Fibroblast of villous mesenchyme (primary cell): Measurements from ENCODE around the gene NDST1. TPM values are rescaled to one million over a fixed set of nuclear protein-coding genes. Genes with fewer than 3 reads are reported as not detected.

Source experiments
- DNase-seq: peaks from one replicate; pipeline ENCODE4 v3.0.0-alpha.2; 2010; ENCODE audit warnings: low read depth
- H3K4me3 ChIP-seq: 2 replicates; pipeline ENCODE4 v1.5.1; 2011; ENCODE audit warnings: low read depth, mild to moderate bottlenecking, low read length
- total RNA-seq: library from RNA; depleted of rRNA; stranded (reverse); fragments of >200 nt; gene quantifications from 2 replicates; pipeline ENCODE4 v1.2.3, GENCODE V29; 2012
- TF ChIP-seq, protein P1 (sequence below): IDR thresholded peaks from 2 replicates; pipeline ENCODE4 v1.5.1; 2012; ENCODE audit warnings: low read depth, mild to moderate bottlenecking, low read length; ENCODE audit not compliant: insufficient read depth

The NDST1 gene
- total RNA-seq, 1 donor: 87.2 TPM

DNA sequence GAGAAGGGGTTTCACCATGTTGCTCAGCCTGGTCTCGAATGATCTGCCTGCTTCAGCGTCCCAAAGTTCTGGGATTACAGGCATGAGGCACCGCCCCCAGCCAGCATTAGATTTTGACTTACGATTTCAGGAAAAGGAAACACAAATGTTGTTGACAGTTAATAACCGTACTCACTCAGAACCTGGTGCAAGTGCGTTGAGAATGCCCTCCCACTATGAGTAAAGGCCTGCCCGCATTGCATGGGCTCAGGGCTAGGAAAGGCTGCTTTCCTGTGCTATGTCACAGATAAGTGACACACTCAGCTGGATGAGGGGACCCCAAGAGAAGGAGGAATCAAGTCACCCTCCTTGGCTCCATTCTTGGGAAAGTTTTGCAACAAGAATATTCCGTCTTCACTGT is 42.4 kb downstream of the NDST1 start:
- H3K4me3 ChIP-seq: no peak overlapping the region
- no peak for DNase-seq
- TF ChIP-seq, protein P1, sequence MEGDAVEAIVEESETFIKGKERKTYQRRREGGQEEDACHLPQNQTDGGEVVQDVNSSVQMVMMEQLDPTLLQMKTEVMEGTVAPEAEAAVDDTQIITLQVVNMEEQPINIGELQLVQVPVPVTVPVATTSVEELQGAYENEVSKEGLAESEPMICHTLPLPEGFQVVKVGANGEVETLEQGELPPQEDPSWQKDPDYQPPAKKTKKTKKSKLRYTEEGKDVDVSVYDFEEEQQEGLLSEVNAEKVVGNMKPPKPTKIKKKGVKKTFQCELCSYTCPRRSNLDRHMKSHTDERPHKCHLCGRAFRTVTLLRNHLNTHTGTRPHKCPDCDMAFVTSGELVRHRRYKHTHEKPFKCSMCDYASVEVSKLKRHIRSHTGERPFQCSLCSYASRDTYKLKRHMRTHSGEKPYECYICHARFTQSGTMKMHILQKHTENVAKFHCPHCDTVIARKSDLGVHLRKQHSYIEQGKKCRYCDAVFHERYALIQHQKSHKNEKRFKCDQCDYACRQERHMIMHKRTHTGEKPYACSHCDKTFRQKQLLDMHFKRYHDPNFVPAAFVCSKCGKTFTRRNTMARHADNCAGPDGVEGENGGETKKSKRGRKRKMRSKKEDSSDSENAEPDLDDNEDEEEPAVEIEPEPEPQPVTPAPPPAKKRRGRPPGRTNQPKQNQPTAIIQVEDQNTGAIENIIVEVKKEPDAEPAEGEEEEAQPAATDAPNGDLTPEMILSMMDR: no peak

DNA sequence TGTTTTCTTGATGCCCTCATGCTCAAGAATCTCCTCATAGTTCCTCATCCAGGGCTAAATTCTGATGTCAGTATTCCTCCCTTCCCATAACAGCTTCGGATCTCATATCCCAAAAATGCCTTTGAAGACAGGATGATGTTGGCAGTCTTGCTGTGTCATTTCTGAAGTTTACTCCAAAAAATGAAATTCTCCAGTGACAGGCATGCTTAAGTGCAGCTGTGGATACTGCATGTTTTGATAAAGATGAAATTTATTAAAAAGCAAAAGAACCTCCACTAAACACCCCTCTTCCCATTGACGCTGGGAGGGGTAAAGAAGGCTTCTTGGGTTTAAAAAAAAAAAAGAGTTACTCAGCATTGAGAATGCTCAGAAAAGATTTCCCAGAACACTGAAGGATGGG is 43.1 kb downstream of the NDST1 start:
- TF ChIP-seq, protein P1: no peak
- DNase-seq: no peak
- no peak overlapping the region for H3K4me3 ChIP-seq

DNA sequence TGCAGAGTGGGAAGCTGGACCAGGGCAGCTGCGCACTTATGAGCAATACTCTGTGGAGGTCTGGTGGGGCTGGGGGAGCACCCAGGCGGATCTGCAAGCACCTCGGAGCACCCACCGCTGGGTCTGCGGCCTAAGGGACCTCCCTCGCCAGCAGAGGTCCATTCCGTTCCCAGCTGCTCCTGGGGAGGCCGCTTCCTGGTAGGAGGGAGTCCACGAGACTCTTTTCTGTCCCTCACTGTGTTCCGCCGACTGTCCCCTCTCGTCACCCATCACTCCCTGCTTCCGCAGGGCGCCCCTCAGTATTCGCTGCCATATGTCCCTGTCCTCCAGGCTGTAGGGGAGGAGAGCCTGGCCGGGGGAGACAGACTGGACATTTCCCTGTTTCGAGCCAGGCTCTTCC is 45.5 kb downstream of the NDST1 start:
- no peak for DNase-seq
- H3K4me3 ChIP-seq: no peak overlapping the region
- TF ChIP-seq, protein P1: no peak

DNA sequence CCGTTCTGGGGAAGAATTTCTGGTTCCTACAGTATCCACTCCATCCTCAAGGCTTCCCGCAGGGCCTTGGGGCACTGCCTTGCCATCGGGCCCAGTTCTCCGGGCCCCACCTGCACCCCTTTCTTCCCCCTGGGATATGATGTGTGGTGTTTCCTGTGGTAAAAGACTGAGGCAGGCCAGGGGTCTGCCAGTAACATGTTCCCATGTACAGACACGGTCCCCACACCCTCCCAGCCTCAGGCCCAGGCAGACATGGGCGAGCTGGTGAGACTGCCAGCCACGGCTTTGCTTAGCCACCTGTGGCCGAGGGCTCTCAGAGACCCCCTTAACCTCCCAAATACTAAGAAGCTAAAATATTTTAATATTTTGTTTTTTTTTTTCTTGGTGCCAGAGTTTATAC is 46.0 kb downstream of the NDST1 start:
- no peak overlapping the region for H3K4me3 ChIP-seq
- TF ChIP-seq, protein P1: no peak
- no peak for DNase-seq

DNA sequence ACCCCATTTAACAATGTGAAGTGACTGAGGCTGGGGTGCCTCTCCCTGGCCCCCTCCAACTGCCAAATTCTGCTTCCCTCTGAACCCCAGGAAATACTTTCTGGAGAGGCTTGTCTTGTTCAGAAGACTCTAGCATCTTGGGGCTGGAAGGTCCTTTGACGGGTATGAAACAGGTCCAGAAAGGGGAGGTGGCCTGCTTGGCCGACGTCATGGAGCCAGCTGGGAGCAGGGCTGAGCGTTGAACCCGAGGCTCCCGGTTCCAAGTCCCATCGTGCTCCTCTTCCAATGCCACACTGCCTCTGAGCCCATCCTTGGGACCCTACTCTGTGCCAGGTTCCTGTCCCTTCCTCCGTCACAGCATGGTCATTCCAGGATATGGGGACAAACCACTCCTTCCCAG is 46.9 kb downstream of the NDST1 start:
- no peak for DNase-seq
- TF ChIP-seq, protein P1: no peak

DNA sequence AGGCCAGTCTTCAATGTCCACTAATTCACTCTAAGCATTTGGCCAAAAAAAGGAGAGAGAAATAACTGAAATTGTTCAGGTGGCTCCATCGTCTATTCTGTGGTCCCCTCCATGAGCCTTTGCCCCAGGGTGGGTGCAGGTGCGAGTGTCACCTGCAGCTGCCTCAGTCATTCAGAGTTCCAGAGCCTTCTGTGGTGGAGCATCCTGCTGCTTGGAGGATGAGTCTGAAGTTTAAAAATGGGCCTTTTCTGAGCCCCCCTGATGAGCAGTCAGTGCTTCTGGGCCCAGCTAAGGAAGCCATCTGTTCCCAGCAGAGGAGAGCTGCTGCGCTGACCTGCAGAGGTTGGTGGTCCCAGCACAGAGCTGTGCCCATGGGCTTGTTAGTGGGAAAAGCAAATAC is 48.2 kb downstream of the NDST1 start:
- TF ChIP-seq, protein P1: no peak
- no peak for DNase-seq
- no peak overlapping the region for H3K4me3 ChIP-seq

More for the DNA sequence above, 46.9 kb downstream of the NDST1 start:
- H3K4me3 ChIP-seq: no peak overlapping the region

DNA sequence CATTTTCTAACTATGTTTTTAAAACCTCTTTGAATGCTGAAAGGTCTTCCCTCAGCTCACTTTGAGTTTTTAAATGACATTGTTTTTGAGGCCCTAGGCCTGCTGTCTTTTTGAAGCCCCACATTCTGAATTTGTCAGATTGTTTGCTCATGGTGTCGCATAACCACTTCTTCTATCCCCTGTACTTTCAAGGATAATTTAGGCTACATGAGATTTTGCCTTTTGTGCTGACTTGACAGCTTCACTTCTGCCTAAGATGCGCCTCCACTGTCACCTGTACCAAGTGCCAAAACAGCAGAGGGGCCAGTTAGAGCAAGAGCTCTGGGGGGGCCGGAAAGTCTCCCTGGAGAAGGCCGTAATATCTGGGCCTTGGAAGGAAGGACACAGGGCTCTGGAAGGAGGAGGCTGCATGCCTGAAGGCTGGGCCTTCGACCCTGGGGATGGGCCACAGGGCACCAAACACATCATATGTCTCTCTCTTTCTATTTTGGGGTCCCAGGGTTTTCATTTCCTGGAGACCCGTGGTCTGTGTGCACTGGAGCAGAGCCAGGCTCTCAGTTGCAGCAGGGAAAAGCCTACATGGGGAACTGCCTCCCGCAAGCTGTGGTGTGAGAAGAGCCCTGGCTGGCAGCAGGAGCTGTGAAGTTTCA is 49.1 kb downstream of the NDST1 start:
- no peak for DNase-seq
- TF ChIP-seq, protein P1: no peak
- H3K4me3 ChIP-seq: no peak overlapping the region
